NAMALWA (cell line): ENCODE results near the gene CDH12.

Source experiments
- DNase-seq: peaks from one replicate; pipeline ENCODE4 v3.0.0-alpha.2; 2015; ENCODE audit warnings: low spot score

Gene CDH12

DNA sequence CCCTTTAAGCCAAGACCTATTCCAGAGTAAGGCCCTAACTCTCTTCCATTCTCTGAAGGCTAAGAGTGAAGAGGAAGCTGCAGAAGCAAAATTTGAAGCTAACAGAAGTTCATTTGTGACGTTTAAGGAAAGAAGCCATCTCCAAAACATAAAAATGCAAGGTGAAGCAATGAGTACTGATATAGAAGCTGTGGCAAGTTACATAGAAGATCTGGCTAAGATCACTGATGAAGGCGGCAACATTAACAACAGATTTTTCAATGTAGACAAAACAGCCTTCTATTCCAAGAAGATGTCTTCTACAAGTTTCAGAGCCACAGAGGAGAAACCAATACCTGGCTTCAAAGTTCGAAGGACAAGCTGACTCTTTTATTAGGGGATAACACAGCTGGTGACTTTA lies 1143.4 kb downstream of the CDH12 start:
- no peak for DNase-seq

DNA sequence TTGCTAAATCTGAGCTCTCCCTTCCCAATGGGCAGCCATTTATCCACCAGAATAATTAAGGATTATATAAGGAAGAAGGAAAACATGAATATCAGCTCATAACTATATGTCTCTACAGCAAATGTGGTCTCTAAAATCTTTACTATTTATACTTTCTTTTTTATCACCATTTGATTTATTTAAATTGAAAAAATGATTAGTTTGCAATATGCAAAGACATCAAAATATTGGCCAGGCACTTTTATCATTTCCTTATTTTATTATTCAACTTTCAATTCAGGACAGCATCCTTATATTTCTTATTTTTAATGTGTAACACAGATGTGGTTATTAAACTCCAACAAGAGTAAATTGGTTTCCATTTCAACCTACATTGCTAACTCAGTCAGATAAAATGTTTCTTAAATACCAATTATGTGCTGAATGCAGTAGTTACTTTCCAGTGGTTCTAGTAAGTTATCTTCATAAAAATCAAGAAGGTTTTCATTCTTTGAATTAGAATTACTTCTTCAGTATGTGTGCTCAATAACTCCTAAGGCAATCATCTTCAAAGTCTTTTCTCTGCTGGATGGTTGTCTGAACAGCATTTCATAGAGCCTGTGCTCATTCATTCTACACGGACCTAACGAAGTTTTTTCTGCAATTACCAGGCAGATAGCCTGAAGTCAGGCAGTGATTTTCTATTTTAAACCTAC lies 1148.0 kb downstream of the CDH12 start:
- DNase-seq = no peak

DNA sequence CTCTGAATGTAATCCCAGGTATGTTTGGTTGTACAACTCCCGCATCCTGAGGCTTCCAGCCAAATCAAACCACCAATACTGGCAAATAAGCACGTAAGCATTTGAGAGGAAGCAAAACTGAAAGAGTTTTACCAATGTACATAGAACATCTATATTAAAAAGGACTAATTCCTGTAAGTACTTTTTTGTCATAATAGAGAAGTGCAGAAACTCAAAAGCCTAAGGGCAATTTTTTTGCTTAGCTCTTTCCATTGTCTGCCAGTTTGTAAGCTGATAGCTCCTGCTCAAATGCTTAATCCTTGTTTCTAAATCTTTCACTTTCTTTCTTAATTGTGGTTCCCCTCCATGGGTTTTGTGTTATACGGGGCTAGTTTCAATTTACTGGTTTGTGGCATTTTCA lies 1151.8 kb downstream of the CDH12 start:
- DNase-seq = no peak
